CD4-positive, alpha-beta T cell treated with Interleukin-2 at 100 ng/mL for 4 hours (primary cell): ENCODE data around the gene LHX6.

Source experiments
- DNase-seq: peaks from one replicate; pipeline ENCODE4 v3.0.0-alpha.2; 2020; ENCODE audit warnings: low spot score

LHX6 gene

DNA sequence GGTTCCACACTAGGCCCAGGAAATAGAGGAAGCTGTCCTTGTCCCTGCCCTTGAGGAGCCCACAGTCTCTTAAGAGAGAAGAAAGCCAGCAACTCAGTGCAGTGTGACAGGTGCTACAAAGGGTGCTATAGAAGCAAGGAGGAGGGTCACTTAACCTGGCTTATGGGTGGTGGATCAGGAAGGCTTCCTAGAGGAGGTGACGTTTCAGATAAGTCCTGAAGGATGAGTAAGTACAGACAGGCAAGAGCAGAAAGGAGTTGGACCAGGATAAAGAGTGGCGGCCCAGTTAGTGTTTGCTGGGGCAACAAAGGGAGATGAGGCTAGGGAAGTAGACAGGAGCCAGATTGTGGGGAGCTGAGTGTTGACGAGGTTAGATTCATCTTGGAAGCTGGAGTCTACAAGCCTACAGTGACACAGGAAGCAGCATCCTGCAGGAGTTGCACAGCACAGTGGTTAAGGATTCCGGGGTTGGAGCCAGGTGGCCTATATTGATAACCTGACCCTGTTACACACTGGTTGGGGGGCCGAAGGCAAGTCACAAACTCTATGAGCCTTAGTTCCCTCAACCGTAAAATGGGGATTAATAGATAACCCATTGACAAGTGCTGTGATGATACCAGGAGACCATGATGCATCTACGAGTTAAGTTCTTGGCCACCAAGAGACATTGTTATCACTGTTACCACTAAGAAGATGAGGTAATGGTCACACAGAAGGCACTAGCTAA is 5.4 kb upstream of the LHX6 start:
- no peak for DNase-seq

DNA sequence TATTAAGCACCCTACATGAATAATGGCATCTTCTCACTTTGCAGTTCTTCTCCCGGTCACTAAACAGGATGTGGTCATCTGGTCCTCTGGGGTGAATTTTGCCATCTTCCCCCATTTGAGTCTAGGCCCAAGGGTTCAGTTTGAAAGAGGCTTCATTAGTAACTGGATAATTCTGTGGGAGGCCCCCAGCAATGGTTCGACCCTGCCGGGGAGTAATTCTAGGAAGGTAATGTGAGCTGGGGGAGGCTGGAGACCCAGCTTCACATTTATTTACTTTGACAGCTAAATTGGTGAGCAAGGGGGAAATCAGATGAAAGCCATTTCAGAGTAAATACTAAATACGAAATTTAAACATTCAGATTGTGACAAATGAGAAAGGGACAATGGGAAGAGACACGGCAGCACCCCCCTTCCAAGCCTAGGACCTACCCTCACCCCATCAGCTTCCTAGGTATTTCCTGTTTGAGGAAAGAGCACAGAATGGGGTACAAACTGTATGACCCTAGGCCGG is 4.1 kb upstream of the LHX6 start:
- no peak for DNase-seq

GRCh38 chr9:122229485-122229837 is 704 bp upstream of the LHX6 start:
- no peak for DNase-seq

- no peak for DNase-seq
These were observed 578 bp downstream of the LHX6 start for GRCh38 chr9:122228191-122228567.

DNA sequence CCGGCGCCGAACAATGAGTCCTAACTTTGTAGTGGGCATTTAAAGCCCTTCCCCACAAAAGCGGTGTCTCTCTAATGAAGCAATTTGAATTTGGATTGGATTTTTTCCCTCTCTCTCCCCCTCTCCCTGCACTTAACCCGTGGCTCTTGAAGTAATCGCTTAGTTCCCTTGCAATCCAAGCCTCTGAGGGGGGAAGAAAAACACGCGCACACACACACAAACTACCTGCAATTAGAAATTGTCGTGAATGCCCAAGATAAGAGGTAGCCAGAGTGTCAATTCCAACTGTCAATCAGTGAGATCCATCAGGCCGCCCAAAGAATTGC is 1.2 kb downstream of the LHX6 start:
- no peak for DNase-seq

- DNase-seq = no peak
These were observed 1.8 kb downstream of the LHX6 start for GRCh38 chr9:122226758-122227574.

DNA sequence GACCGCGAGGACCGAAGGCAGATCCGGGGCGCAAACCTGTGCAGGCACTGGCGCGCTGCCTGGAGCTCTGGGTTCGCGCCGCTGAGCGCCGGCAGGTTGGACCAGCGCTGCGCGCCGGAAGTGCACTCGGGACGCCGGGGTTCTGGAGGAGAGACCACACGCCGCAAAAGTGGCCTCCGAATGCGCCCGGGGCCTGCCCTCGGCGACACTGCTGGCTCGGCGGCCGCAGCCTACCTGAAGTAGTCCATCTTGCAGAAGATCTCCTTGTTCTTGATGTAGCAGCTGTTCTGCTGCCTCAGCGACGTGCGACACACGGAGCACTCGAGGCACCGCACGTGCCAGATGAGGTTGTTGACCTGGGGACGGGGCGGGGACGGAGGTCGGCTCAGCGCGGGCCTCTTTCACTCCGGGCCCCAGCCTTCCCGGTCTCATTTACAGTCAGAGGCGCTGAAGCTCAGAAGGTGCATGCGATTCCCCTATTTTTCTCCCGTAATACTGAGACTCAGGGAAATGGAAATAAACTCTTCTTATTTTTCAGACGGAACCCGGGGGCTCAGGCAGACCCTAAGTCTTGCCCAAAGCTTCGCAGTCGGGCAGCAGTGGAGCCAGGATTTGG is 2.5 kb downstream of the LHX6 start:
- no peak for DNase-seq

GRCh38 chr9:122225312-122226141 is 3.2 kb downstream of the LHX6 start:
- DNase-seq = no peak

- no peak for DNase-seq
These were observed 5.3 kb downstream of the LHX6 start for GRCh38 chr9:122223435-122223834.

GRCh38 chr9:122222791-122223190 is 6.0 kb downstream of the LHX6 start:
- DNase-seq = no peak

- no peak for DNase-seq
These were observed 7.5 kb downstream of the LHX6 start for GRCh38 chr9:122221183-122221811.

GRCh38 chr9:122220673-122221182 is 8.0 kb downstream of the LHX6 start:
- DNase-seq = no peak

DNA sequence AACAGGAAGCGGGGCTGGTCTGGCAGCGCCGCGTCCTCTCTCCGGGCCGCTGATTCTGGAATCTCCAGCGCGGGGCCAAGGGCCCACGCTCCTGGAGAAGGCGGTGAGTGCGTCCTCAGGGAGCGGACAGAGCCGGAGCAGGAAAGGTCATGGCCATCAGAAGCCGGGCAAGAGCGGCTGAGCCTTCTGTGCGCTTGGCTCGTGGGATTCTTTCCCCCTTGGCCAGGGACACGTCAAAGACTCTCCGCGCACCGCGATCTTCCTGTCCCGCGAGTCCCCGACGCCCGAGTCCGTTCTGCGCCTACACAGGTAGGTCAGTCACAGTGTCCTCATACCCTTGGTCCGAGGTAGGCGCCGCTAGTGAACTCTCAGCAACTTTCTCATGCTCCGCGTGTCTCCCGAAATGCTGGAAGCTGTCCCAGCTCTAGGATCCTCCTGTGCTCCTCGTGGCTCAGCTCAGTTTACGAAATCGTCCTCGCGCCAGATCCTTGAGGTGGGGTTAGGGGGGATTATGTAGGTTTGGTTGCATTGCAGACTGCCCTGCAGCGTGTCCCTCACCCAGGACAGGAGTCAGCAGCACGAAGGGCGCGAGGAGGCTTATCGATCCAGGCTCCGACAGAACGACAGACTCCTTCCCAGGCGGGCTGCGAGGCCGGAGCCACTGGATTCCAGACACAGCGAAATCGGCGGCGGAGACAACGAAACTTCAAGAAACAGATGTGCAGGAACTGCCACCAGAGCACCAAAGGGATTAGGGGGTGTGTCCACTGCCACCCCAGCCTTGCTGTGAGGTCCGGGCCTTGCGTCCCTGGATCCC is 8.7 kb downstream of the LHX6 start:
- no peak for DNase-seq

DNA sequence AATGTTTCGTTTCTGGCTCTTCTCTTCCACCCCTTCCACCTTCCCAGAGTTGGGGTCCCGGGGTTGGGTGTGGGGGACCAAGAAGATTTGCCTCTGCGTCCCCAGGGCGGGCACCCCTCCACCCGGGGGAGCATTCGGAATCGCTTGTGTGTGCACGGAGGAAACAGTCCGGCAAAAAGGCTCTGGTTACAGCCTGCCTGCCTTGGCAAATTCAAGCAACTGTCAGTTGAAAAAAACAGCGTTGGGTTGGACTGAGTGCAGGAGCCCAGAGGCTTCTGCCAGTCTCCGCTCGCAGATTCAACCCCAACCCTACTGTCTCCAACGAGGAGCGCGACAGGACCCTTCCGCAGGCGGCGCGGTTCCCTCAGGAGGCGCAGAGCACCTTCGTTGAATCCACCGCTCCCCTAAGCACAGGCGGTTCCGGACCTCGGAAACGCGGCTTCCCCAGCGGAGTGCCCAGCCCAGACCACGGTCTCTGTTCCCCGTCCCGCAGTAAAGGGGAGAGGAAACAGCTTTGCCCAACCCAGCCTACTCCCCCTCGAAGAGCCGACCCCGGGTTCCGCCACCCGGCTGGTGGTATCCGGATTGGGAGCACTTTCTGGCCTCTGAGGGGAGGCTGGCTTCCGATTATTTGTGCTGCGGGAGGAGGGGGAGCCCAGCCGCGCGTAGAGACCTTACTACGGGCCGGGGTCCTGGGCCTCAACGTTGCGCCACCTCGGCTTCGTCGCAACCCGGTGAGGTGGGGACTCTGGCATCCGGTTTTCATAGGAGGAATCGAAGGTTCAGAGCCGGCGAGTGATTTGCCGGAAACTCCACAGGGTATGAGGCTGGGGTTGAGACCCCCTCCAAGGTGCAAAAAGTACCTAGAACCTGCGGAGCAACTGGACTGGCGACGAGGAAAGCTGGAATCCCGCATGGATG is 9.6 kb downstream of the LHX6 start:
- no peak for DNase-seq

- no peak for DNase-seq
These were observed 10.5 kb downstream of the LHX6 start for GRCh38 chr9:122218071-122218934.

- no peak for DNase-seq
These were observed 11.1 kb downstream of the LHX6 start for GRCh38 chr9:122217640-122218039.

DNA sequence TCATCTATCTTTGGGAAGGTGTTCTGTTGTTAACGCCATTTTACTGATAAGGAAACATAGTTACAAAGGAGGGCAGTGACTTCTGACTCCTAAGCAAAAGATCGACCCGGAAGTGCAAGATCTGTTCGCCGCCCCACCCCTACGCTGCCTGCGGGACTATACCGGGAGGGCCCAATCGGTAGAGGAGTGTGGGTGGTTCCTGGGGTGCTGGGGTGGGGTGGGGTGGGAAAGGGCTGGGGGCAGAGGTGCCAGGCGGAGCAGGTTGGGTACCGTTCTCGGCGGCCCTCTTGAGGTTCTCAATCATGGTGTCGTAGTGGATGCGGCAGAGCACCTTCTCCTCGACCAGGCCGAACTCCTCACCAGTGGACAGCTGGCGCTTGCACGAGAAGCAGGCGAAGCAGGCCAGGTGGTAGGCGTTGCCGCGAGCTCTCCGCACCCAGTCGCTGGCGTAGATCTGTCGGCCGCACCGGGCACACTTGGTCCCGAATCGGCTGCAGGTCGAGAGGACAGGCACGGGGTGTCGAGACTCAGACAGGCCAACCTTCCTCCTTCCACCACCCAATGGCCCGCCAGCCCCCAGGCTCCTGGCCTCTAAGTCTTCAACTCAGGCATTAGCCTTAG is 11.8 kb downstream of the LHX6 start:
- no peak for DNase-seq

- no peak for DNase-seq
These were observed 12.5 kb downstream of the LHX6 start for GRCh38 chr9:122216138-122216797.
